IMR-90 (cell line): Measurements from ENCODE around the gene NENF.

Source experiments
- CEBPB ChIP-seq: IDR thresholded peaks from 2 replicates; pipeline ENCODE4 v1.6.1; 2012; ENCODE audit warnings: low read depth, low read length, improper control_type of control experiment
- MAFK ChIP-seq: IDR thresholded peaks from 2 replicates; pipeline ENCODE4 v1.6.1; 2012; ENCODE audit warnings: low read depth, low read length, improper control_type of control experiment
- POLR2A ChIP-seq: IDR thresholded peaks from 2 replicates; pipeline ENCODE4 v1.6.1; 2012; ENCODE audit warnings: mild to moderate bottlenecking, low read depth, low read length
- RAD21 ChIP-seq: IDR thresholded peaks from 2 replicates; pipeline ENCODE4 v1.6.1; 2012; ENCODE audit warnings: low read length, improper control_type of control experiment
- RCOR1 ChIP-seq: IDR thresholded peaks from 2 replicates; pipeline ENCODE4 v1.6.1; 2012; ENCODE audit warnings: mild to moderate bottlenecking, low read length, improper control_type of control experiment; ENCODE audit not compliant: insufficient replicate concordance
- SMC3 ChIP-seq: fragments of 150-350 bp; IDR thresholded peaks from 2 replicates; pipeline ENCODE4 v1.6.1; 2016; ENCODE audit warnings: low read depth, mild to moderate bottlenecking, antibody characterized with exemption, low read length, moderate library complexity
- USF2 ChIP-seq: fragments of 150-350 bp; IDR thresholded peaks from 2 replicates; pipeline ENCODE4 v1.6.1; 2017; ENCODE audit warnings: mild to moderate bottlenecking, antibody characterized with exemption, low read length, low read depth
- TF ChIP-seq, protein P1 (sequence below): conservative IDR thresholded peaks from 2 replicates; pipeline ENCODE4 v1.5.1; 2012; ENCODE audit warnings: mild to moderate bottlenecking, low read depth, low read length, improper control_type of control experiment

- TF ChIP-seq RAD21 (no peak), RCOR1 (no peak), POLR2A (no peak), CEBPB (no peak), USF2 (no peak), MAFK (no peak), SMC3 (no peak)
- TF ChIP-seq, protein P1, sequence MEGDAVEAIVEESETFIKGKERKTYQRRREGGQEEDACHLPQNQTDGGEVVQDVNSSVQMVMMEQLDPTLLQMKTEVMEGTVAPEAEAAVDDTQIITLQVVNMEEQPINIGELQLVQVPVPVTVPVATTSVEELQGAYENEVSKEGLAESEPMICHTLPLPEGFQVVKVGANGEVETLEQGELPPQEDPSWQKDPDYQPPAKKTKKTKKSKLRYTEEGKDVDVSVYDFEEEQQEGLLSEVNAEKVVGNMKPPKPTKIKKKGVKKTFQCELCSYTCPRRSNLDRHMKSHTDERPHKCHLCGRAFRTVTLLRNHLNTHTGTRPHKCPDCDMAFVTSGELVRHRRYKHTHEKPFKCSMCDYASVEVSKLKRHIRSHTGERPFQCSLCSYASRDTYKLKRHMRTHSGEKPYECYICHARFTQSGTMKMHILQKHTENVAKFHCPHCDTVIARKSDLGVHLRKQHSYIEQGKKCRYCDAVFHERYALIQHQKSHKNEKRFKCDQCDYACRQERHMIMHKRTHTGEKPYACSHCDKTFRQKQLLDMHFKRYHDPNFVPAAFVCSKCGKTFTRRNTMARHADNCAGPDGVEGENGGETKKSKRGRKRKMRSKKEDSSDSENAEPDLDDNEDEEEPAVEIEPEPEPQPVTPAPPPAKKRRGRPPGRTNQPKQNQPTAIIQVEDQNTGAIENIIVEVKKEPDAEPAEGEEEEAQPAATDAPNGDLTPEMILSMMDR, result no peak
Observed at GRCh38 chr1:212433577-212434462, 1.1 kb downstream of the NENF start.
